Hippocampal formation (tissue), 2 donors: ENCODE measurements around the gene TRIM71.

Experiments used
- DNase-seq, 2 donors: peaks; one replicate each; lab custom pipeline; 2025; lab: John Stamatoyannopoulos, UW

The TRIM71 gene

DNA sequence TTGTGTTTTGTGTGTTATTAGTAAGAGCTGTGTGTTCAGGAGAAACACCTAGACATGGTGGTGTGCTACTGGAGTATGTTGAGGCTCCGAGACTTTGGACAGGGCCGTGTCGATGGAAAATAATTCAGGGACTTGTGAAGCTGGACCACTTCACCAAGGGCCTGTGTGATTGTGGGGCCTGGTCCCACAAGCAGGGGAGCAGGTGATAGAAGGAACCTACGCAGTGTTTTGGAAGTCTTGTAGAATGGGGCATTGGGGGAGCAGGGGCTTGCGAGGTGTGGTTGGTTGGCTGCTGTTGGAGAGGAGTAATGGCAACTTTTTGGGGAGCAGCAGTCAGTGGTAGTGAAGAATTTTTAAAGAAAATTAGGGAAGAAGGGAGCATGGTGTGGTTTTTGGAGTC, 48.7 kb downstream of the TRIM71 start:
- DNase-seq, result no peak

DNA sequence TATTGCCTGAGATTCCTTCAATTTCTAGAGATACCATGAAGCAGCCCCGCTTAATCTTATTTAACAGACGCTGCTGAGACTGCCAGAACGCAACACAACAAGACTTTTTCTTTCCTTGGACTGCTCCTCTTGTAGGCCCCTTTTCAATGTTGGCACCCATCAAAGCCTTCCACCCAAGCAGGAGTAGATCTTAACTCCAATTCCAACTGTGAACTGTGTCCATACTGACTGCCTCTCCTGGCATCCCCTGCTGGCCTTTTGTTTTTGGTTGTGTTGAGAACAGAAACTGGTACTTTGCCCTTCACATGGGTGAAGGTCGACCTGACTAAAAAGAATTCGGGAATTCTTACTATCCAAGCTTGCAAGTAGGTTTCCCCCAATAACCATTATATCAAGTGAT, 50.2 kb downstream of the TRIM71 start:
- no peak for DNase-seq

DNA sequence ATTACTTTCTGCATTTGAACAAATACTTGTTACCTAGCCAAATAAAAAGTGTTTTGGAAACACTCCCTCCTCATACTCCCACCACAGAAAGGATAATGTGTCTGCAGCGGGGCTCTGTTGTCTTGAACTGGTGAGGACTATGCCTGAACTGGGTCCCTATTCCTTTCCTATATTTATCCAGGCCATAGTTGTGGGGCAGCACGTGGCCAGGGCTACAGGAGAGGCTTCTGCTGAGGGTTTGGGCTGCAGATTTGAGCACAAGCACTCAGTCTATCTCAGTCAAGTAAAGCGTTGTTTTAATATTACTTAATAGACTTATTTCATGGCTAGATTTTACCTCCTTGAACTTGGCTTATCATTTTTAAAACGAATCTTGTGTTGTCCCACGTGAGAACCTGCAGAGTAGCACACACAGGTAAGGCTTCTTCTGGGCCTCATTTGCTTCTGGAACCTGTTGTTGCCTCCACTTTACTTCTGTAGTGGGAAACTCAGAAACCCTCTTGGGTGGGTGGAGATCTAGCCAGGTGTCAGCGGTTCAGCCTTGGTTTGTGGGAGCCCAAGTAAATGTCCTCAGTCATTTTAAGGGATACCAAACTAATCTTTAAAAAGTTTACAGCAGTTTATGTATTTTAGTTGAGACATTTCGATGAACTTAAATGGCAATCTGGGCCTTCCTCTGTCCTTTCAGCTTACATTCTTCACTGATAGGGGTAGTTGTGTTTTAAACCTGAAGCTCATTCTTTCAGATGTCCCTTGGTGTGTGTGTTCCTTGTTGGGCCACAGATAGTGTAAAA, 51.1 kb downstream of the TRIM71 start:
- no peak for DNase-seq

DNA sequence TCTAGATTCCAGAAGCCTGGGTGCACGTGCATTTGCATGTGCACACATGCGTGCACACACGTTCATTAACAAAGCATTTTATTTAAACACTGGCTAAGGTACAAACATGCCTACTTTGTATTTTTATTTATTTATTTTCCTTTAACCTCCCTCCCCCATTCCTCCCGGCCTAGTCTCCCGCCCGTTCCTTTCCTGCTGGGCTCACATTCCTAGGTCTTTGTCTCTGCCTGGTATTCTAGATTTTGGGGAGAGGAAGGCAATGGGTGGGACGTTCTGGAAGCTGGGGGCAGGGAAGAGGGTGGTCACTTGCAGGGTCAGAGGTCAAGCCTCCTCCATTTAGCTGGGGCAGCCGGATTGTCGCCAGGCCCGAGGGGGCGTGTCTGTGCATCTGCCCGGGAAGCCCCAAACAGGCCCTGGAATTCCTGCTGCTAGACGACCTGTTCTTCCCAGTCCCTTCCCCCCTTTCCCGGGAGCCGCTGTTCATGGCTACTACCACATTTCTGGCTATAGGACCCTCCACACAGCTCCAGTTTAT, 51.8 kb downstream of the TRIM71 start:
- no peak for DNase-seq

DNA sequence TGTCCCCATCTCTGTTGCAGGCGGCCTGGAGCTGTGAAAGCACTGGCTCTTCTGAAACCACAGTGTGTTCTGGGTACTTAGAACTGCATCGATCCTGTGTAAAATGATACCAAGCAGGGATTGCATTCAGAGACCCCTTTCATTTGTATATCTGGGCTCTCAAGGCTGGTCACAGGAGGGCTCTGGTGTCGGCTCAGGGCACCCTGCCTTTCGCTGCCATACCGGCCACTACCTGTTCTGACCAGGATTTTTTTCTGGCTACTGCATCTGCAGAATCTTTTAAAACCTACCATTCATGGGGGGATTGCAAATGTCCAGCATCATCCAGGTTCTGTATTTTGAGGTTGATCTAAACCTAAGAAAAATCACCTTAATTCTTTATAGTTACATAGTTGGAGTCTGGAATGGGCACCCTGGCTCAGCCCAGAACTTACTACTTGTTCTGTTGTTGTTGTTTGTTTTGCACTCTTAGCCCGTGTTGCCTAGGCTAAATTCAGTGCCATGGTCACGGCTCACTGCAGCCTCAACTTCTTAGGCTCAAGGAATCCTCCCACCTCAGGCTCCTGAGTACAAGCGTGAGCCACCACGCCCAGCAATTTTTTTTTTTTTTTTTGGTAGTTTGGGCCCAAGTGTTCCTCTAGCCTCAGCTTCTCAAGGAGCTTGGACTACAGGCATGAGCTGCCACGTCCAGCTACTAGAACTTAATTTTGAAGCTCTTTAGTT, 52.7 kb downstream of the TRIM71 start:
- no peak for DNase-seq

DNA sequence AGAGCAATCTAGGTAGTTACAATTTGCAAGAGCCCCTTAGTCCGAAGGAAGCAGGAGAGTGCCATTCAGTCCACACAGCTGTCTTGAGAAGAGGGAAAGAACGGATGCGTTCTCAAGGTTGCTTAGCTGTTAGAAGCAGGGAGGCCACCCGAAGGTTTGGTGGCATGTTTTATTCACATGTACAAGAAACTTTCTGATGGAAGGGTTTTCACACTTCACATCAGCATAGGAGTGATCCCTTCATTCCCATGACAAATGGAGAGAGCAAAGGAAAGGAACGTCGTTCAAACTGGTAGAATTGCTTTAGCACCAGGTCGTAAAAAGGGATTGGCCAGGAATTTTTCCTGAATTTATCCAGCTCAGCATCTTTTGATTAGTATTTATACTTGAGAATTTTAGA, 53.5 kb downstream of the TRIM71 start:
- DNase-seq, result no peak

DNA sequence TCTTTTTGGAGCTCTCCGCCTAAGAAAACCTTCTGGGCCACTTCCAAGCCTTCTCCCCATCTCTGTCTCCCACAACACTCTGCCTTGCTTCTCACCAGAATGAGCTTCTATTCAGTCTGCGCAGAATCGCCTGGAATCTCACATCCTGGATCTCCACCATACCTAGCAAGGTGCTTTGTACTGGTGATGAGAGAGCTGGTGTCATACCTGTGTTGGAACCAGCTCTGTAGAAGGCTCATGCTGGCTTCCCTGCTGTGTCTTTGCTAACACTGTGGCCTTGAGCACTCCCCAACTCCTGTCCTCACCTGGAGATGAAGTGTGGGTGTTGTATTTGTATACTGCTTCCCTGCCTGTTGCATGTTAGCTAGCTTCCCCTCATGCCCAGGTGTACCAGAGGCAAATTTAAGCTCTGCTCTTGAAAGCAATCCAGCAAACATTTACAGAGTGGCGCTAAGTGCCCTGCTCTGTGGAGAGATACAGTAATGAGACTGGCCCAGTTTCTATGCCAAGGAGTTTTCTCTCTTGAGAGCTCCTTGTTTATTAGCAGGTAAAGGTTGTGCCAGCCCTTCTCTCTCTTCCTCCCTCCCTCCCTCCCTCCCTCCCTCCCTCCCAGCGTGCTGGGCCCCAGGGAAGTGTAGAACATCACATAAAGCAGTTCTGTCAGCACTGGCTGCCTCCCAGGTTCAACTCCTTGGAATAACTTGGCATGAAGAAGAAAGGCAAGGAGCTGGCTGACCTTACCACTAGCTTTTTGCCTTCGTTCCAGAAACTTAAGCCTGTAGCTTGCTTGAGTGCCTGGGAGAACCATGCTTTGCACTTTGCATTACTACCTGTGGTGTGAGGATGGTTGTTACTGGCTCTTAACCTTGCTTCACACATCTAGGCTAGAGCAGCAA, 54.9 kb downstream of the TRIM71 start:
- peak in 1 of 2 donors; percentile 2 for DNase-seq

DNA sequence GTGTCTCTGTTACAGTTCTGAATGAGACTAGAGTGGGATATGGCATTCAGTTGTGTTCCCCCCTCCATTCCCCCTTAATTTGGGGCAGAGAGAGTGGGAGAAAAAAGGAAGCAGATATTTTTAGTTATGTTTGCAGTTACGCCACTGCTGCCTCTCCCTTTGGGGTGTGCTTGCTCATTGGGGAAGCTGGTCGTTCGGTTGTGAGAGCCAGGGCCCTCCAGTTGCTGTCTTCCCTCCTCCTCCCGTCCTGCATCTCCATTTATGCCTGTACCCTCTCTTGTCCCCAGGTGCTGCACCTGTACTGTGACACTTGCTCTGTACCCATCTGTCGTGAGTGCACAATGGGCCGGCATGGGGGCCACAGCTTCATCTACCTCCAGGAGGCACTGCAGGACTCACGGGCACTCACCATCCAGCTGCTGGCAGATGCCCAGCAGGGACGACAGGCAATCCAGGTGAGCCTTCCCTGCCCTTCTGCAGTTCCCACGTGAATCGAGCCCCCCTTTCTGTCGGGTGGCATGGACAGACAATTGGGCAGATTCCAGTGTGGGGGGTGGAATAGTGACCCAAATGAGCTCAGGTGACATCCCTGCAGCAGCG, 55.8 kb downstream of the TRIM71 start:
- DNase-seq, result no peak

DNA sequence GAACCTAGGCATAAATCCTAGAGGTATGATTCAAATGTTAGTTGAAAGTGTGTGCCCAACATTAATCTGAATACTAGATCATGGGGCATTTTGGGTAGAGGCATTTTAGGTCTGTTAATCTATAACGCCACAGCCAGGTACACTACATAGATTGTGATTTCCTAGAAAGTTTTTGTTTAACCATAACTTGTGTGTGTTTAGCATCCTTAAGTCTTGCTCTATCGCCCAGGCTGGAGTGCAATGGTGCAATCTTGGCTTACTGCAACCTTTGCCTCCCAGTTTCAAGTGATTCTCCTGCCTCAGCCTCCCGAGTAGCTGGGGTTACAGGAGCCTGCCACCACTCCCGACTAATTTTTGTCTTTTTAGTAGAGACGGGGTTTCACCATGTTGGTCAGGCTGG, 59.1 kb downstream of the TRIM71 start:
- no peak for DNase-seq

DNA sequence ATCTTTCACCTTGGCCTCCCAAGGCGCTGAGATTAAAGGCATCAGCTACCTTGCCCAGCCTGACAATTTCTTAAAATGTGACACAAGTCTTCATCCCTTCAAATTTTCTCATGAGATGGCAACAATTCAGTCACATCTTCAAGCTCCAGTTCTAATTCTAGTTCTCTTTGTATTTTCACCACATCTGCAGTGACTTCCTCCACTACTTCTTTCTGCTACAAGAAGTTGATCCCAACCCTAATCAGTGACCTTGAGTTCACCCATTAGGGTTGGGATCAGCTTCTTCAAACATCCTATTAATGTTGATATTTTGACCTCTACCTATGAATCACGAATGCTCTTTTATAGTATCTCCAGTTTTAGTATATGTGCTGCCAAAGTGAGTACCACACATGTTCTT, 59.8 kb downstream of the TRIM71 start:
- no peak for DNase-seq

DNA sequence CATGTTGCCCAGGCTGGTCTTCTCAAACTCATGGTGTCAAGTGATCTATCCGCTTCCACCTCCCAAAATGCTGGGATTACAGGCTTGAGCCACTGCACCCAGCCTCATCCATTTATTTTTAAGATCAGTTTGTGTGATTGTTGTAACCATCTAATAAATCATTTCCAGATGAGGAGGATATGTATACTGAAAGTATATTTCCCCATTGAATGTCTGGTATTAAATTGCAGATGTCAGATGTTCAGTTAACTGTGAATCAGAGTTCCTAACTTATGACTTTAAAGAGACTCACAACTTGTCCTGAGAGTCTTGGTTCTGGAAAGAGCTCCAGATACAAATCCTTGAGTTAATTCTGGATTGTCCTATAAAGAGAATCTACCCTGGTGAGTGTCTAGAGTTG, 62.4 kb downstream of the TRIM71 start:
- no peak for DNase-seq

DNA sequence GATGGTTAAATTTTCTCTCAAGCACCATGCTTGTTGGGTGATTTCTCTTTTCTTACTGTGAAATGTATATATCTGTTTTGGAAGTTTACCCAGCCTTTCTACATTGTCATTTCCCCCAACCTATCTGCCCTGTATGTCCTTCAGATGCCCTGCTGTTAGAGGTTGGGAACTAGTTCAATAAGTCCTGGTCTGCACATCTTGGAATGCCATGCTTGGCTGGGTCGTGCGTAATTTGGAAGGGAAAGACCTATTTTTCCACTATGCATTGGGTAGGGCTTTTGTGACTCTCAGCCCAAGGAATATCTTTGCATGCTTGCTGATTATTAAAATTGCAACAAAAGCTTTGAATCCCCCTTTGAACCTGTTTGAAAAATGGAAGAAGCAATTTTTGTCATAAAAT, 63.8 kb downstream of the TRIM71 start:
- DNase-seq, result no peak

DNA sequence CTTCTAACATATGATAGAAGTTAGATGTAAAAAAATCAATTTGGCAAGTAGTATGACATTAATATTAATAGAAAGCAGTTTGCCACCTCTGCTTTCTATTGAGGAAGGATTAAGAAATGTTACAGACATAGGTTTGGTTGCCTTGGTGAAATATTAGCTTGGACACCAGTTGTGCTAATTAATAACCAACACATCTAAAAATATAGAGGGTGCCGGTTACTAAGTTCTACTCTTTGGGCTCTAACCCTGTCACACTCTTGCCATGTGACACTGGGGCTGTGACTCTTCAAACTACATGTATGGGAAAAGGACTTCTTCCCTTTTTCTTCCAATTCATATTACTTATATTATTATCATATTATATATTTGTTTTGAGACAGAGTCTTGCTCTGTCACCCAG, 64.4 kb downstream of the TRIM71 start:
- no peak for DNase-seq

DNA sequence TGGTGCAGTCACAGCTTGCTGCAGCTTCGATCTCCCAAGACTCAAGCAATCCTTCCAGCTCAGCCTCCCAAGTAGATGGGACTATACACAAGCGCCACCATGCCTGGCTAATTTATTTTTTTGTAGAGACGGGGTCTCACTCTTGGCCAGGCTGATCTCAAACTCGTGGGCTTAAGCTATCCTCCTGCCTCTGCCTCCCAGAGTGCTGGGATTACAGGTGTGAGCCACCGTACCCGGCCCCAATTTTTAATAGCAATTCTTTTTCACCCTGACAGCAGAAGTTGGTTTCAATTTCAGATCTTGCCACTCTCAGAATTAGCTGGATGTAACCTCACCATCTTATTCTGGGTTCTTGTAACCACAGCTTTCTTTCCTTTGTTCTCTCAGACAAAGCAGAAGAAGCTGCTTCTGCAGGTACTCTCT, 64.8 kb downstream of the TRIM71 start:
- no peak for DNase-seq

DNA sequence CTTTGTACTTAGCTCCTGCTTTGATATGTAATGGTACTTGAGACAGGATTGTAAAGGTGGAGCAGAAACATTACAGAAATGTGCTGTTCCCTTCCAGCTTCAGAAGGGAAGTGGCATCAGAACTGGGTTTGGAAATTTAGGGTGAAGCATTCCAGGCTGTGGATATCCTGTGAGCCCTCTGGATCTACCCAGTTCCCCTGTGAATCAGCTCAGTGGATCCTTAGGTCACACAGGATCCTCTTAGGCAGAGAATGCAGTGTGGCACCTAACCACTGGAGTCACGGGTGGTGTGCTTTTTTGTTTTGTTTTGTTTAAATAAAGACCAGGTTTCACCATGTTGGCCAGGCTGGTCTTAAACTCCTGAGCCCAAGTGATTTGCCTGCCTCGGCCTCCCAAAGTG, 66.0 kb downstream of the TRIM71 start:
- DNase-seq, result no peak

DNA sequence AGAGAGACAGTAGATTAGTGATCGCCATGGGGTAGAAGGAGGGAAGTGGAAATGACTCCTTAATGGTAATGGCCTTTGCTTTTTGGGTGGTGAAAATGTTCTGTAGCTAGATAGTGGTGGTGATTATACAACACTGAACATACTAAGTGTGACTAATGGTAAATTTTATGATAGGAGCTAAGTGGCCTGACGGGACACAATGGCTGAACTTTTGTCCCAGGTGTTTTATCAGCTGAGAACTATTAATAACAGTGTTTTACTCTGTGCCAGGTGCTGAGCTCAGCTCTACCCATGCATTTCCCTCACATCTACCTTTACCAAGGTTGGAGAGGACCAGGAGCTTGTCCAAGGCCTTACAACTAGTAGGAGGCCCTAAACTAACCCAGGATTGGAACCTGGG, 66.8 kb downstream of the TRIM71 start:
- DNase-seq, result no peak

DNA sequence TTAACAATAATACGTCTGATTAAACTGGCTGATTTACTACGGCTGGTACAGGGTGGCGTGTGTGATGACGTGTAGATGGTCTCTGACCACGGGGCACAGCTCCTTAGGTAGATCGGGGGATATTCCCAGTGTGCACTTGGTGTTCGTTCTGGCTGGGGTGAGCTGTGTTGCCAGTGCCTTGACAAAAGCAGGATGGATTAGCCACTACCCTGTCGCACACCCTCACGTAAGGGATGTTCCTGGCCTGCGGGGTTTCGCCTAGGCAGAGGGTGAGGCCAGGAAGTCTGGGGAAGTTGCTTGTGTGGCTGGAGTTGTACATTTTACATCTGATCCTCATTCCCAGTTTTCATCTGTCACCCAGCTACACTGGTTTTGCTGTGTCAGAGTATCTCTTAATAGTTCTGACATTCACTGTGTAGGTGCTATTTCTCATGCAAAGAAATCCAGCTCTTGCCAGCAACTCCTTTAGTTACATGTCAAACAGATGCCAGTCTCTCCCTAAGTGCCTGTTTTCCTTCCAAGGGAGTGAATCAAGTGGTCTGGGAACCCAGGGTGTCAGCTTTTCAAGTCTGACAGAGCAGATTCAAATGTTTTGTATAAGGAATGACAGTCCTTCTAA, 67.6 kb downstream of the TRIM71 start:
- DNase-seq, result no peak

DNA sequence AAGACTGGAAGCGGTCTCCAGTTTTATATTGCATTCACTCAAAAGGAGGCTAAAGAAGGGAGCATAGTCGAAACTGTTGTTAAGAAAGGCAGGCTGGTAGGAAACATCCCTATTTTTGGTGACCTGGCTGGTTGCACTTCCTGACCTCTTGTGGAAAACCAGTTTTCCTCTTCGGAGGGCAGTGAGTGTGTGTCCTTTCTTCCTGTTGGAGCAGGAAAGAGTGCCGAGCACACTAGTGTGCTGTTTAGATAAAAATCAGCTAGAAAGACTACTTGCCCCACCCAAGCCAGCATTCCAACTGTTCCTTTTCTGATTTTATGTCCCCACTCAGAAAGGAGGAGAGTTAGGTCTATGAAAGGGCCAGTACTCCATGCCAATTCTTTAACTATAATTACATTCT, 68.5 kb downstream of the TRIM71 start:
- no peak for DNase-seq

DNA sequence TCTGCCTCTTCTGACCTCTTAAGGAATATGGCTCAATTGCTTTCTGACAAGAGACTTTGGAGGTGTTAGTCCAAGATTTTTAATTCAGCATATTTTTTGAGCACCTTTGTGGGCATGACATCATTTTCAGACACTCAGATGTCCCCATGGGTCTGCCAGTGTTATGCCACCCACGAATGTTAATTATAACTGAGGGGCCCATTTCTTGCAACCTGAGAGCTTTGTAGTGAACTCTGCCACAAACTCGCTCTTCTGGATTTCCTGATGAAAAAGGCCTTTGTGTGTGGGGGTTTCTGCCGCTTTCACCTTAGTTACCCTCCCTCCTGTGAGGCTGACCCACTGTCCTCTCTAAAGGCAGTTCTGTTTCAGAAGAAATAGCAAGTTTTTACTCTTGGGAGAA, 69.1 kb downstream of the TRIM71 start:
- DNase-seq, result no peak

DNA sequence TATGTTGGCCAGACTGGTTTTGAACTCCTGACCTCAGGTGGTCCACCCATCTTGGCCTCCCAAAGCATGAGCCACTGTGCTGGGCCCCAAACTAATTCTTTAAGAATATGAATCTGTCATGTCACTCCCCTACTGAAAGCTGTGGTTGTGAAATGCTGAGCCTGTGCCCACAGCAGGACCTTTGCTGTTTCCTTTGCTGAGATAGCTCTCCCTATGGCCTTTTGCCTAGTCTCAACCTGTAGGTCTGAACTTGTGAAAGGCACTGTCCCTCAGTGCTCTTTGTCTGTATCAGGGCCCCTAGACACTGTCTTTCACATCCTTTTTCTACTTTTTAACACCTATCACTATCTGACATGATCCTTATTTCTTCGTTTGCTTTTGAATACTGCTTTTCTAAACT, 70.9 kb downstream of the TRIM71 start:
- no peak for DNase-seq
